ENCODE measurements around the gene BMPR2.

BMPR2 gene

DNA sequence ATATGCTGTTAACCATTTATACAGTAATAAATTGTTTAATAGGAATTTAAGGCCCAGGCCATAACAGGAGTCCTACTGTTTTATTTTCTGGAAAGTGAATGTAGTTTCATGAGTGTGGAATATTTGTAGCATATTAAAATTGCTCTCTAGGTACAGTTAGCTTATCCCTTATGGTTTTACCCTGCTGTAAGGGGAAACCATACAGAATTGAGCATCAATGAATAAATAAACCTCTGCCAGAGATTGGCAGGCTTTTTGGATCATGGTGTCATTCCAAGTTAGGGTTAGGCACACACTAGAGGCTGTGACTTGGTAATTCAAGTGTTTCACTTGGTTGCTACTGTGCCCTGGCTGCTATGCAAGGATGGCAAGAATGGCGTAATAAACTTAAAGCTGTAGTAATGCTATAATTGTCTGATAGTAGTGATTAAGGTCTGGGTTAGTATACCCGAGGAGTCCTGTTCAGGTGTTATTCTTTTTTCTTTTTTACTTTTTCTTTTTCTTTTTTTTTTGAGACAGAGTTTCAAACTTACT, 30.4 kb downstream of the BMPR2 start:
- DNase-seq (ENCODE audit: low spot score): no peak
- TF ChIP-seq, protein P1, sequence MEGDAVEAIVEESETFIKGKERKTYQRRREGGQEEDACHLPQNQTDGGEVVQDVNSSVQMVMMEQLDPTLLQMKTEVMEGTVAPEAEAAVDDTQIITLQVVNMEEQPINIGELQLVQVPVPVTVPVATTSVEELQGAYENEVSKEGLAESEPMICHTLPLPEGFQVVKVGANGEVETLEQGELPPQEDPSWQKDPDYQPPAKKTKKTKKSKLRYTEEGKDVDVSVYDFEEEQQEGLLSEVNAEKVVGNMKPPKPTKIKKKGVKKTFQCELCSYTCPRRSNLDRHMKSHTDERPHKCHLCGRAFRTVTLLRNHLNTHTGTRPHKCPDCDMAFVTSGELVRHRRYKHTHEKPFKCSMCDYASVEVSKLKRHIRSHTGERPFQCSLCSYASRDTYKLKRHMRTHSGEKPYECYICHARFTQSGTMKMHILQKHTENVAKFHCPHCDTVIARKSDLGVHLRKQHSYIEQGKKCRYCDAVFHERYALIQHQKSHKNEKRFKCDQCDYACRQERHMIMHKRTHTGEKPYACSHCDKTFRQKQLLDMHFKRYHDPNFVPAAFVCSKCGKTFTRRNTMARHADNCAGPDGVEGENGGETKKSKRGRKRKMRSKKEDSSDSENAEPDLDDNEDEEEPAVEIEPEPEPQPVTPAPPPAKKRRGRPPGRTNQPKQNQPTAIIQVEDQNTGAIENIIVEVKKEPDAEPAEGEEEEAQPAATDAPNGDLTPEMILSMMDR (conservative IDR thresholded peaks at IDR 0.05; ENCODE audit: low read depth): no peak
- no peak overlapping the region for H3K27ac ChIP-seq
- ChIA-PET CTCF (interaction anchor here (0.6 kb wide), 1 partner anchor 168 kb away, joined by 6 read pairs; no protein-coding TSS in a partner anchor), POLR2A (ENCODE audit: low non-redundant PET) (no interaction called here)

DNA sequence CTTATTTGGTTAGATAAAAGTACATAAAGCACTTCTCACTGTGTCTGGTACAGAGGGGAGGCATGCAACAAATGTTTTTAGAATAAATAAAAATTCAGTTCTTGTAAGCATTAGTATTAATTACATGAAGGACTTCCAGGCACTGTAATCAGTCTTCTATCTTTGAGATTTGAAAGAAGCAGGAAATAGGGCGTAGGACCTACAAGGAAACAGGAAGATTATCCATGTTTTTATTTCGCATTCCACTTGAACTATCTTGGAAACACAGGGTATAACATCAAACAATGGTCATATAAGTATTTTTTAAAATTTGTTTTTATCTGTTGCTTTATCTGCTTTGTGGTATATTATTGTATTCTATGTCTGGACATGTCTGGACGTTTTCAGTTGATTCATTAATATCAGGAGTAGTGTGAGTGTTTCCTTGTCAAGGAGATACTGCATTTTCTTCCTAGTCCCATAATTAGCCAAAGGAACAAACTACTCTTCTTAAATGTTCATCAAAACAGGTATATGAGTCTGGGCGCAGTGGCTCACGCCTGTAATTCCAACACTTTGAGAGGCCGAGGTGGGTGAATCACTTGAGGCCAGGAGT, 32.5 kb downstream of the BMPR2 start:
- CTCF ChIA-PET: no interaction called here
- TF ChIP-seq, protein P1 (conservative IDR thresholded peaks at IDR 0.05; ENCODE audit: low read depth): no peak
- POLR2A ChIA-PET (ENCODE audit: low non-redundant PET): no interaction called here
- peak; percentile 13 for DNase-seq (ENCODE audit: low spot score)
- peak overlapping the region; percentile 44 for H3K27ac ChIP-seq

DNA sequence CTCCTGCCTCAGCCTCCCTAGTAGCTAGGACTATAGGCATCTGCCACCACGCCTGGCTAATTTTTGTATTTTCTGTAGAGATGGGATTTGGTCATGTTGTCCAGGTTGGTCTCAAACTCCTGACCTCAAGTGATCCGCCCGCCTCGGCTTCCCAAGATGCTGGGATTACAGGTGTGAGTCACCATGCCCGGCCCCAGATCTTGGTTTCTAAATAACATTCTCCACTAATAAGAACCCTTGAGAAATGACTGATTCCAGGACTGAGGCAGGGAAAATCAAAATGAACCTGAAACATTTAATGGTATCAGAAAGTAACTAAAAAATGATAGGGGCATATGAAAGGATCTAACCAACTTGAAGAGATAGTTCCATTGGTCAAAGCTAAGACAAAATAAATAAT, 34.0 kb downstream of the BMPR2 start:
- CTCF ChIA-PET: no interaction called here
- no peak for DNase-seq (ENCODE audit: low spot score)
- no peak overlapping the region for H3K27ac ChIP-seq
- TF ChIP-seq, protein P1 (conservative IDR thresholded peaks at IDR 0.05; ENCODE audit: low read depth): no peak
- POLR2A ChIA-PET (ENCODE audit: low non-redundant PET): no interaction called here

DNA sequence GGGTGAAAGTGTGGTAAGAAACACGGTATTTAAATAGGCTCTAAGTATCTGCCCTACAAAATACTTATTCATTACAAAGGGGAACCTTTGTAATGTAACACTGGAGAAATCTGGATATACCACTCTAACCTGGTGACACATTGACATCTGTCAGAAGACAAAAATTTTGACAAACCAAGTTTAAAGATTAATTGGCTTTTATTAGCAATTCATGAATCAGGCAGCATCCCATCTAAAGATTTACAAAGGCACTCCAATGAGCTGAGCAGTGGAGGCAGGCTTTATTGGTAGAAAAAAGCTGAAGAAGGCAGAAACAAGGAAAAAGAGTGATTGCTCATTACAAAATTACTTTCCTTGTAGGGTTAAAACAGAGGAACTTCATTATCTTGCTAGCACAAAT, 35.0 kb downstream of the BMPR2 start:
- ChIA-PET CTCF (no interaction called here), POLR2A (ENCODE audit: low non-redundant PET) (no interaction called here)
- TF ChIP-seq, protein P1 (conservative IDR thresholded peaks at IDR 0.05; ENCODE audit: low read depth): no peak

DNA sequence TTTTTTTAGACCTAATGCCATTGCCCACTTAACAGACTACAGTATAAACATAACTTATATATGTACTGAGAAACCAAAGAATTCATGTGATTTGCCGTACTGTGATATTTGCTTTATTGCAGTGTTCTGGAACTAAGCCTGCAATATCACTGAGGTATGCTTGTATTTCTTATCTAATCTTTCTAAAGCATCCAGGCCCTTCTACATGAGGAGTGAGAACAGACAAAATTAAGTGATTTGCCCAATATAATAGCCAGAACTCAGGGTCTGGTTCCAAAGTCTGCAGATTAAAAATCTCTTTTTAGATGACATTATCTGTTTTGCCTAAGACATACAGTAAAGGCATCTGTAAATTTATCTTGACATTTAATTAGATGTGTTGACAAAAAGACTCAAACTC, 41.9 kb downstream of the BMPR2 start:
- ChIA-PET CTCF (no interaction called here), POLR2A (ENCODE audit: low non-redundant PET) (no interaction called here)
- DNase-seq (ENCODE audit: low spot score): no peak
- TF ChIP-seq, protein P1 (conservative IDR thresholded peaks at IDR 0.05; ENCODE audit: low read depth): no peak
- H3K27ac ChIP-seq: no peak overlapping the region

More for the DNA sequence above, 35.0 kb downstream of the BMPR2 start:
- DNase-seq (ENCODE audit: low spot score): no peak
- H3K27ac ChIP-seq: no peak overlapping the region

DNA sequence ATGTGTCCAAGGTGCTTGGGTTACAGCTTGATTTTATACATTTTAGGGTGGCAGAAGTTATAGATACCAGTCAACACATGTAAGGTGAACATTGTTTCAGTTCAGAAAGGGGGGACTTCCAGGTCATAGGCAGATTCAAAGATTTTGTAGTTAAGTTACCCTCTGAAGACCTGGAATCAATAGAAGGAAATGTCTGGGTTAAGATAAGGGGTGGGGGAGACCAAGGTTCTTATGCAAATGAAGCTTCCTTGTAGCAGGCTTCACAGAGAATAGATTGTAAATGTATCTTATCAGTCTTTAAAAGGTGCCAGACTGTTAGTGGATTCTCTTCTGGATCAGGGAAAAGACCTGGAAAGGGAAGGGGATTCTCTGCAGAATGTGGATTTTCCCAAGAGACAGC, 42.4 kb downstream of the BMPR2 start:
- ChIA-PET POLR2A (ENCODE audit: low non-redundant PET) (no interaction called here), CTCF (no interaction called here)
- TF ChIP-seq, protein P1 (conservative IDR thresholded peaks at IDR 0.05; ENCODE audit: low read depth): no peak
- DNase-seq (ENCODE audit: low spot score): no peak
- H3K27ac ChIP-seq: no peak overlapping the region

All from RWPE1 (cell line).